GM12864 (cell line): ENCODE data around the gene CD200.

Experiments used
- DNase-seq: peaks from one replicate; pipeline ENCODE4 v3.0.0-alpha.2; 2011; ENCODE audit warnings: low read depth
- H3K4me3 ChIP-seq: 2 replicates; pipeline ENCODE4 v1.5.1; 2011; ENCODE audit warnings: mild to moderate bottlenecking, low read depth, low read length, control low read depth
- TF ChIP-seq, protein P1 (sequence below): IDR thresholded peaks from 2 replicates; pipeline ENCODE4 v1.5.1; 2011; ENCODE audit warnings: low read depth, mild to moderate bottlenecking, moderate library complexity, low read length, control low read depth, inconsistent platforms; ENCODE audit errors: missing control alignments

The CD200 gene

DNA sequence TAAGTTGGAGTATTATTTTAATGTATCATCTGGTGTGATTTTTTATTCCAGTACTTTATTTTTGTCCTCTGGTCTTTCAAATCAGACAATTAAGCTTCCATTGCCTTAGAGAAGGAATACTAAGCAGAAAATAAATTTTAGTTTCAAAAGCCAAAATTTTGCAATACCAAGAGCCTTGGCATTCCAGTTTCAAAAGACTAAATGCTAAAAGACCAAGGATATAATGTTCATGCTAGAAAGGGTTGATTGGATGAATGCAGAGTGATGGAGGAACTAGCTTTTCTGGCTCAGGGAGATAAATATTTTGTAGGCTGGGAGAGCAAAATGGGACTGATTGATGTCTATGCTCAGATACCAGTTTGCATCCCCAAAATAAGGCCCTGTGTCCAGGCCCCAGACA lies 6.2 kb downstream of the CD200 start:
- TF ChIP-seq, protein P1, sequence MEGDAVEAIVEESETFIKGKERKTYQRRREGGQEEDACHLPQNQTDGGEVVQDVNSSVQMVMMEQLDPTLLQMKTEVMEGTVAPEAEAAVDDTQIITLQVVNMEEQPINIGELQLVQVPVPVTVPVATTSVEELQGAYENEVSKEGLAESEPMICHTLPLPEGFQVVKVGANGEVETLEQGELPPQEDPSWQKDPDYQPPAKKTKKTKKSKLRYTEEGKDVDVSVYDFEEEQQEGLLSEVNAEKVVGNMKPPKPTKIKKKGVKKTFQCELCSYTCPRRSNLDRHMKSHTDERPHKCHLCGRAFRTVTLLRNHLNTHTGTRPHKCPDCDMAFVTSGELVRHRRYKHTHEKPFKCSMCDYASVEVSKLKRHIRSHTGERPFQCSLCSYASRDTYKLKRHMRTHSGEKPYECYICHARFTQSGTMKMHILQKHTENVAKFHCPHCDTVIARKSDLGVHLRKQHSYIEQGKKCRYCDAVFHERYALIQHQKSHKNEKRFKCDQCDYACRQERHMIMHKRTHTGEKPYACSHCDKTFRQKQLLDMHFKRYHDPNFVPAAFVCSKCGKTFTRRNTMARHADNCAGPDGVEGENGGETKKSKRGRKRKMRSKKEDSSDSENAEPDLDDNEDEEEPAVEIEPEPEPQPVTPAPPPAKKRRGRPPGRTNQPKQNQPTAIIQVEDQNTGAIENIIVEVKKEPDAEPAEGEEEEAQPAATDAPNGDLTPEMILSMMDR = no peak
- no peak overlapping the region for H3K4me3 ChIP-seq
- DNase-seq = no peak

DNA sequence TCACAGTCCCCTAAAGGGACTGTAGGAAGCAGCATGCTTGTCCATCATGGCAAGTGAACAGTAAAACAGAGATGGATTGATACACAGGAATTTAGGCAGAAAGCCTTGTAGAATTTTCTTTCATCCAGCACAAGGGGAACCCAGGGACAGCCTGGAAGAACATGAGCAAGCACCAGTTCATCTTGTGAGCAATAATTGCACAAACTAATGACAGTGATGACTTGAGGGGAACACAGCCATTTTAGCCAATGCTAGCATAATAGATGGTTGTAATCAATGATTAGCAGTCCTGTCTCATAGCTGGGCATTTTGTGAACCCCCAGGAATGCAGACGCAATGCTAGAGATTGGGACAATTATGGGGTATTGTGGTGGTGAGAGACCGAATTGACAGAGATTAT lies 6.7 kb downstream of the CD200 start:
- DNase-seq = no peak
- TF ChIP-seq, protein P1 = no peak
- no peak overlapping the region for H3K4me3 ChIP-seq

DNA sequence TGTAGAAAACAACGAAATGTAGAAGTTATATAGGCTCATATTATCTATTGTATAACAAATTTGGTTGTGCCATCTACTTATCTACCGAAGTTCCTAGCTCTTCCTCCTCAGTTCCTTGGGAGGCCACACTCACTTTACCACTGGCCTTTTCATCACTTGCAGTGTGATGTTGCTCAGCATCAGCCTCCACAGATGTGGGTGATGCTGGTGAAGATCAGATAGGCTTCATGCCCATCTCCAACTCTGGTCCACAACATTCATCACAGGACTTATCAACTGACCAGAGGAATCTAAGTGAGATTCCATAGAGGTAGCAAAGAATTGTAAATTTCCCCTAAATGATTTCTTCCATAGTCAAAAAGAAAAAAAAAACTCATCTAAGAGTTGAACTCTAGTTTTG lies 8.4 kb downstream of the CD200 start:
- DNase-seq = no peak
- TF ChIP-seq, protein P1 = no peak
- H3K4me3 ChIP-seq = no peak overlapping the region

DNA sequence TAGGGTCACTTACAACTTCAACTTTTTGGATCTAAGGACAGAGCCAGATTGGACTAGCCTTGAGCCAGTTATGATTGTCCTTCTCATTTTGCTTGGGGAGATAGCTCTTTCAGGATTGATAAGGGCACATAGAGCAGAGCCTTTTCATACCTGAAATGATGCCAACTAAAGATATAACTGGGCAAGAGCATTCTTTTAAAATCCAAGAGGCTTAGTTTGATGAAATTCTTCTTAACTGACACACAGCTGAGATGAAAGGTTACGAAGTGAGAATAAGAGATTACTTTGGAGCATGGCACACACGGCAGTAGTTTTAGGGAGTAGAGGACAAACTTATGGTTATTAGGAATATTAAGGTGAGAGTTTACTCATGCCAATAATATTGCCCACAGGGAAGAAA lies 12.7 kb downstream of the CD200 start:
- TF ChIP-seq, protein P1 = no peak
- H3K4me3 ChIP-seq = no peak overlapping the region
- no peak for DNase-seq

DNA sequence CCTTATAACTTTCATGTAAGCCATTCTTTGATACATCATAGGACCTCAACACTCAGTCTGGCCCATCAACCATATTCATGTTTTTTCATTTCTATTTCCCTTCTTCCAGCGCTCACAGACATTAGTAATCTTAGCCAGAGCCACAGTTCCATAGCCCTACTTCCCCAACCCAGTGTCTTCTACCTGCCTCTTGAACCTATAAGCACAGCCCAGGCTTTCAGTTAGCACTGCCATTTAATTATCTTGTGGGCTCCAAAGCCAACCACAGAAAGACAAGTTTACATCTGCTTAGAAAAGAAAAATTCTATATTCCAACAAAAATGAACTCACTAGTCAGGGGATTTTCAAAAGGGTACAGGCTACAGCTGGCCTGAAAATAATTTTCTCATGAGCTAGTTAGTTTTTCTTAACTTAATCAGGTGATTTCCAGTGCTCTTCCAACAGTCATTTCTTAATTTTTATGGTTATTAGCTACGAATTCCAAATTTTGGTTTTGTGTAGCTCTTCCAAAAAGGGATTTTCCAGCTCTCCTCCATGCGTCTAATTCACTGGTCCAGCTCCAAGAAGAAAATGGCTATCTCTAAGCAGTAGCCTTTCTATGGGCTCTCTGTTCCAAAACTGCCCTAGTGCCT lies 13.7 kb downstream of the CD200 start:
- TF ChIP-seq, protein P1 = no peak
- H3K4me3 ChIP-seq = no peak overlapping the region
- no peak for DNase-seq

DNA sequence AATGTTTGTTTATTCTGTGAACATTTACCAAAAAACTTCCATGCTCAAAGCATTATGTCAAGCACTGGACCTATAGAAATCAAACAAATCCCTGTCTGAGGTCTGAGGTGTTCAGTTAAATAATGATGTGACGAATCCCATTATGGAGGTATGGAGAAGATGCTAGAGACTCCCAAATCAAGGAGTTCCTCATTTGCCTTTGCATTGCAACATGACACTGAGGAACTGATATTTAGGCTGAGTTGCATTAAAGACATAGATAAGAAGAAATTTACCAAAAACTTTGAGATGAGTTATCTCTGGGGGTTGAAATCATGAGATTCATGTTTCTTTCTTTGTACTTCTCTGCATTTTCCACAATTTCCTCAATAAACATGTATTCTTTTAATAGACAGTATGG lies 16.0 kb downstream of the CD200 start:
- TF ChIP-seq, protein P1 = no peak
- DNase-seq = no peak
- no peak overlapping the region for H3K4me3 ChIP-seq

DNA sequence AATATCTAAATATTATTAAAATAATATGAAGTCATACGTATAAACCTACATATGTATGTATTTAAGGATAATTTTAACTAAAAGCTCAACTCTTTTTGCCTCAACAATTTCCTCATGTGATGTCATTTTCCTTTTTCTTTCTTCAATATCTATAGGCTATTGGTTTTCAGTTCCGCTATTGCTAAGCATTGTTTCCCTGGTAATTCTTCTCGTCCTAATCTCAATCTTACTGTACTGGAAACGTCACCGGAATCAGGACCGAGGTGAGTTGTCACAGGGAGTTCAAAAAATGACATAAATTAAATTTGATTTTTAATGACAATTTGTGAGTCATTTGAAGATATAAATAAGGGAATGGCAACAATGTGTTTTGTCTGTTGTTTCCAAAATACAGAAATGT lies 16.6 kb downstream of the CD200 start:
- DNase-seq = no peak
- TF ChIP-seq, protein P1 = no peak
- H3K4me3 ChIP-seq = no peak overlapping the region
